Lower leg skin (tissue), 4 donors: ENCODE results near the gene PBOV1. TPM values are rescaled to one million over a fixed set of nuclear protein-coding genes. Genes with fewer than 3 reads are reported as not detected.

ENCODE experiments used
- DNase-seq, 2 donors: peaks; one replicate each; pipeline ENCODE4 v3.0.0-alpha.2; 2019; ENCODE audit warnings: low spot score in 2 of 2
- H3K4me3 ChIP-seq: fragments of 200-600 bp; sonication (generic); 2 replicates; pipeline ENCODE4 v1.5.1; 2017; ENCODE audit warnings: mild to moderate bottlenecking, low read depth; ENCODE audit not compliant: poor library complexity, severe bottlenecking
- CTCF ChIP-seq, 3 donors: fragments of 450-650 bp; IDR thresholded peaks; one replicate each; pipeline ENCODE4 v1.5.1; 2016; ENCODE audit warnings: antibody characterized with exemption in 3 of 3, mild to moderate bottlenecking in 3 of 3, moderate library complexity in 2 of 3
- POLR2A ChIP-seq, 2 donors: fragments of 450-650 bp; IDR thresholded peaks; one replicate each; pipeline ENCODE4 v1.6.1; 2016 to 2017; ENCODE audit warnings: antibody characterized with exemption in 2 of 2, mild to moderate bottlenecking in 1 of 2, moderate library complexity in 1 of 2
- WGBS, 2 donors: methylation state at CpG; one replicate each; pipeline ENCODE4 v1.1.5; 2018; 5-methylcytosine and 5-hydroxymethylcytosine counted together
- intact Hi-C: fragments of 100-400 bp; cut with DNase I; formaldehyde crosslinking; loops from one replicate; pipeline ENCODE4 v1.15.0; 2023; ENCODE audit warnings: low total_unique reads
- total RNA-seq, 4 donors: library from RNA; depleted of rRNA; stranded (reverse); fragments of >200 nt; gene quantifications; one replicate each; pipeline ENCODE4 v1.1.0, GENCODE V29; 2016

PBOV1 gene
- total RNA-seq, 4 donors from 2014 or later: not detected

GRCh38 chr6:138258991-138259390, 40.7 kb upstream of the PBOV1 start:
- TF ChIP-seq POLR2A (IDR thresholded peaks at IDR 0.05) (no peak), CTCF (IDR thresholded peaks at IDR 0.05) (no peak)
- intact Hi-C loops: no loop called here
- 74 to 82% methylated on average over 6 of the region's 6 CpGs for WGBS, 2 donors
- no peak overlapping the region for H3K4me3 ChIP-seq
- DNase-seq: no peak

- DNase-seq: no peak
- no peak overlapping the region for H3K4me3 ChIP-seq
- TF ChIP-seq POLR2A (IDR thresholded peaks at IDR 0.05): no peak
- no peak for TF ChIP-seq CTCF (IDR thresholded peaks at IDR 0.05)
- intact Hi-C loops: no loop called here
- 94 to 98% methylated on average over 6 of the region's 6 CpGs for WGBS, 2 donors
These were observed 39.9 kb upstream of the PBOV1 start for GRCh38 chr6:138258197-138258596.

GRCh38 chr6:138257638-138258040, 39.3 kb upstream of the PBOV1 start:
- intact Hi-C loops: no loop called here
- TF ChIP-seq CTCF (IDR thresholded peaks at IDR 0.05) (no peak), POLR2A (IDR thresholded peaks at IDR 0.05) (no peak)
- 90 to 96% methylated on average over 1 of the region's 1 CpG for WGBS, 2 donors
- H3K4me3 ChIP-seq: no peak overlapping the region
- no peak for DNase-seq

GRCh38 chr6:138255443-138255842, 37.2 kb upstream of the PBOV1 start:
- DNase-seq: no peak
- TF ChIP-seq CTCF (IDR thresholded peaks at IDR 0.05) (no peak), POLR2A (IDR thresholded peaks at IDR 0.05) (no peak)
- intact Hi-C loops: no loop called here
- 93% methylated on average over 19 to 20 of the region's 20 CpGs for WGBS, 2 donors
- no peak overlapping the region for H3K4me3 ChIP-seq

- no peak overlapping the region for H3K4me3 ChIP-seq
- TF ChIP-seq POLR2A (IDR thresholded peaks at IDR 0.05): no peak
- no peak for TF ChIP-seq CTCF (IDR thresholded peaks at IDR 0.05)
- intact Hi-C loops: no loop called here
- WGBS, 2 donors: 92 to 96% methylated on average over 11 of the region's 11 CpGs
- DNase-seq: no peak
These were observed 35.4 kb upstream of the PBOV1 start for GRCh38 chr6:138253731-138254130.

GRCh38 chr6:138250513-138251247, 32.4 kb upstream of the PBOV1 start:
- peak in 1 of 2 donors; percentile 41 for DNase-seq
- intact Hi-C loops: no loop called here
- 33 to 36% methylated on average over 16 of the region's 16 CpGs for WGBS, 2 donors
- H3K4me3 ChIP-seq: no peak overlapping the region
- TF ChIP-seq CTCF (IDR thresholded peaks at IDR 0.05) (no peak), POLR2A (IDR thresholded peaks at IDR 0.05) (no peak)
